ENCODE measurements around the gene GIPC1. TPM values are rescaled to one million over a fixed set of nuclear protein-coding genes. Genes with fewer than 3 reads are reported as not detected.

Gene GIPC1
- polyA plus RNA-seq, 2 of the 4 experiments (the other 2 are of a cell fraction): 52.9 to 86.4 TPM

GRCh38 chr19:14428882-14429416 is 67.0 kb downstream of the GIPC1 start:
- FAIRE-seq (no peak), ATAC-seq (no peak), DNase-seq (ENCODE audit: low read depth in 1 of 2, low spot score in 1 of 2) (no peak)
- Histone ChIP-seq H3K4me1 (peaks cover 15% of the 10 kb centered on the region; the same call in 2 of the 3 replicates), H3K4me3 (no peak overlapping the region), H3K4me2 (no peak overlapping the region), H3K27ac (no peak overlapping the region), H3K9me3 (no peaks in the 10 kb centered on the region)
- POLR2A ChIA-PET: no interaction called here
- TF ChIP-seq GATA3 (IDR thresholded peaks at IDR 0.05; ENCODE audit: borderline replicate concordance) (no peak), KDM1A (IDR thresholded peaks at IDR 0.05; ENCODE audit: low read depth) (0 out of 2 replicates have a peak, but pooled peaks have one; percentile 29)
- CTCF ChIA-PET: interaction anchor here (0.6 to 1.4 kb wide), 2 partner anchors 44 to 440 kb away, joined by 4 read pairs; no protein-coding TSS in a partner anchor
- 58% methylated on average over 4 of the region's 4 CpGs for WGBS (ENCODE audit: missing lambda C conversion rate)

Small RNAs within 50 kb of the gene (small RNA-seq; reads per million reads assigned to genes)
- gene SNRPGP15: 0 reads per million in 6 experiments

Other genes starting within 250 kb of the GIPC1 start
- 16.9 and 19.8 TPM in 2 replicates for gene ADGRE5, start 114.7 kb downstream of the GIPC1 start, polyA plus RNA-seq (2011; rRNA removed)
- 32.8 to 34.1 TPM (median 33.1 TPM) in 3 replicates for gene ADGRE5, start 114.7 kb downstream of the GIPC1 start, polyA plus RNA-seq (2017; fragmentation: RNase III; extraction: RNeasy Plus Mini Kit Qiagen cat#74134 plus additional on column Dnase treatment)
- gene DDX39A, start 76.8 kb downstream of the GIPC1 start, polyA plus RNA-seq (2011; rRNA removed): 57.9 and 59.0 TPM in 2 replicates
- gene DDX39A, start 76.8 kb downstream of the GIPC1 start, polyA plus RNA-seq (2017; fragmentation: RNase III; extraction: RNeasy Plus Mini Kit Qiagen cat#74134 plus additional on column Dnase treatment): 110 to 118 TPM (median 112 TPM) in 3 replicates
- 26.5 and 33.4 TPM in 2 replicates for gene PKN1, start 62.8 kb downstream of the GIPC1 start, polyA plus RNA-seq (2011; rRNA removed)
- 37.3 to 45.8 TPM (median 41.7 TPM) in 3 replicates for gene PKN1, start 62.8 kb downstream of the GIPC1 start, polyA plus RNA-seq (2017; fragmentation: RNase III; extraction: RNeasy Plus Mini Kit Qiagen cat#74134 plus additional on column Dnase treatment)
- 0.06 TPM in 1 of 2 replicates, not detected in the other for gene PTGER1, start 20.8 kb downstream of the GIPC1 start, polyA plus RNA-seq (2011; rRNA removed)
- gene PTGER1, start 20.8 kb downstream of the GIPC1 start, polyA plus RNA-seq (2017; fragmentation: RNase III; extraction: RNeasy Plus Mini Kit Qiagen cat#74134 plus additional on column Dnase treatment): 0.12 to 0.18 TPM (median 0.17 TPM) in 3 replicates
- 124 and 126 TPM in 2 replicates for gene DNAJB1, start 22.3 kb upstream of the GIPC1 start, polyA plus RNA-seq (2011; rRNA removed)
- 110 to 128 TPM (median 116 TPM) in 3 replicates for gene DNAJB1, start 22.3 kb upstream of the GIPC1 start, polyA plus RNA-seq (2017; fragmentation: RNase III; extraction: RNeasy Plus Mini Kit Qiagen cat#74134 plus additional on column Dnase treatment)
- 74.4 and 87.7 TPM in 2 replicates for gene TECR, start 33.5 kb upstream of the GIPC1 start, polyA plus RNA-seq (2011; rRNA removed)
- 118 to 149 TPM (median 139 TPM) in 3 replicates for gene TECR, start 33.5 kb upstream of the GIPC1 start, polyA plus RNA-seq (2017; fragmentation: RNase III; extraction: RNeasy Plus Mini Kit Qiagen cat#74134 plus additional on column Dnase treatment)
- 73.7 and 82.3 TPM in 2 replicates for gene NDUFB7, start 75.9 kb upstream of the GIPC1 start, polyA plus RNA-seq (2011; rRNA removed)
- gene NDUFB7, start 75.9 kb upstream of the GIPC1 start, polyA plus RNA-seq (2017; fragmentation: RNase III; extraction: RNeasy Plus Mini Kit Qiagen cat#74134 plus additional on column Dnase treatment): 158 to 164 TPM (median 161 TPM) in 3 replicates
- not detected in 2 replicates for gene CLEC17A, start 87.0 kb upstream of the GIPC1 start, polyA plus RNA-seq (2011; rRNA removed)
- not detected in 3 replicates for gene CLEC17A, start 87.0 kb upstream of the GIPC1 start, polyA plus RNA-seq (2017; fragmentation: RNase III; extraction: RNeasy Plus Mini Kit Qiagen cat#74134 plus additional on column Dnase treatment)
- not detected in 2 replicates for gene ADGRE3, start 178.7 kb upstream of the GIPC1 start, polyA plus RNA-seq (2011; rRNA removed)
- not detected in 3 replicates for gene ADGRE3, start 178.7 kb upstream of the GIPC1 start, polyA plus RNA-seq (2017; fragmentation: RNase III; extraction: RNeasy Plus Mini Kit Qiagen cat#74134 plus additional on column Dnase treatment)
- 5.7 and 7.0 TPM in 2 replicates for gene ZNF333, start 193.9 kb upstream of the GIPC1 start, polyA plus RNA-seq (2011; rRNA removed)
- 2.5 to 3.5 TPM (median 2.8 TPM) in 3 replicates for gene ZNF333, start 193.9 kb upstream of the GIPC1 start, polyA plus RNA-seq (2017; fragmentation: RNase III; extraction: RNeasy Plus Mini Kit Qiagen cat#74134 plus additional on column Dnase treatment)

Data from A549 (cell line).